GM18873 (cell line): ENCODE measurements around the gene FARSB.

ENCODE experiments used
- ATAC-seq: cut with Tn5 transposase; IDR thresholded peaks from one replicate; pipeline ENCODE4 v1.9.1; 2021; ENCODE audit warnings: mild to moderate bottlenecking, moderate library complexity, moderate number of reproducible peaks; ENCODE audit not compliant: unreplicated experiment, low FRiP score

Gene FARSB

DNA sequence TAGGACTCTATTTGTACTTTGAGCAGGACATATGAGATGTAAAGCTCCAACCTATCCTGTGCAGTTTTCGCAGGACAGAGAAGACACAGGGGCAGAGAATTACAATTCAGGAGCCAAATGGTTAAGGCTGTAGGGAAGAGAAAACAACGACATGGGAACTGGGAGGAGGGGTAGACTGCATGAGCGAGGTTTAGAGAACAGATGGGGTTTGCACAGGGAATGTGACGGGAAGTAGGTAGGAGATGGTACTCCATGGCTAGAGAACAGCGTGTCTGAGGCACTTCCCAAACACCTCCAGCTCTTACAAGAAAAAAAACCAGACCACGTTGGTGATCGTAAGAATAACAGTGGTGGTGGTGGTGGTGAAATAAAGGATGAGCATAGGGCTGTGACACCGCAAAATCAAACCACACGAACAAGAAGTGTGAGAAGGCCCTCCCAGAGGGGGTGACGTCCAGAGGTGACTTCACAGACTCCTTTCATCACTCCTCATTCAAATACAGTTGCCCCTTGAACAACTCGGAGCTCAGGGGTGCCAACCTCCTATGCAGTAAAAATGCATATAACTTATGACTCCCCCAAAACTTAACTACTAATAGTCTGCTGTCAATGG, 92.7 kb downstream of the FARSB start:
- ATAC-seq, result no peak

DNA sequence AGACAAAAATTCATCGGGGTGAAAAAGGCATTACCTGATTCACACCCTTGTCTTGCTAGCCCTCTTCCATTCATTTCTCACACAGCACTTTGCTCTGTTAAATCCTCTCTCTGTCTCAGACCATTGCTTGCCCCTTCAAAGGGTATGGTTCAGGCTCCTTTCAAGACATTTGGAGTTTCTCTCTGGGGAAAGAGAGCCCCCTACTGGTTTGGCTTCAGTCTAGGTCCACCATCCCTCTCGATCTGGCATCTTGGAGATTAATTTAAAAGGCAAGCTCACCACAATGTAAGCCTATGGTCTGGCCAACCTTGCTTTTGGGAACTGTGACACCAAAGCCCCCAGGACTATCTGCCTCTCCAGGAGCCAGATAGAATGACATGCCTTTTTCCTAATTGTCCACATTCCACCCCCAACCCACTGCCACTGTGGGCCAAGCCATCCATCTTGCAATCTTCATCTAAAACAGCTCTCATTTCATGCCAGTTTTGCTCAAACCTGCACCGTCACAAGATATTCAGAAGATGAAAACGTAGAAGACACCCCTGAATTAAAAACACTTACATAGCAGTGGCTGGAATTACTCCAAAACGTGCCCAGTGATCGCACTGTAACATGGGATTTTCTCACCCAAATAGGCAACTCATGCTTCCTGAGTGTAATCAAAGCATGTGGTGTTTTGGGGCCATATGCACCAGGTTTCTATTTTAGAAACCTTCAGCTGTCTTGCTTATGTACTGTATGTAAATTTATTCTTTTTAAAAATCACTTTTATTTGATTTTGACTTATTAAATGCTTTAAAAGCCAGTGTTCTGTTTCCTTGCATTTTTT, 93.9 kb downstream of the FARSB start:
- peak; percentile 70 for ATAC-seq

DNA sequence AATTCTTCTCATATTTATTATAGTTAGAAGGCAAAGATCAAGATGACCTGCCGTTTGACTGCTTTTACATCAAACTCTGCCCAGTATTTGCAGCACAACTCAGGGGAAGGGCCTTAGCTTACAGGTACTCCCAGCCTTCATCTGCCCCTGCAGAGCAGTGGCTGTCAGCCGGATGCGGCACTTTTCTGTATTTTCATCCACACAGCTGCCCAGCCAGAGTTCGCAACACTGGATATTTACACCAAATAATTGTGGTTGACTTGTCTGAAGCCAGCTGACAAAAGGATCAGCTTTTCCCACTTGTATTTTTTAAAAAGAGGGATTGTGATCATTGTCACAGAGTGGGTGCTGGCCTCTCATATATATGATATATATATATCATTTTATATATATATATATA, 94.7 kb downstream of the FARSB start:
- ATAC-seq, result no peak

DNA sequence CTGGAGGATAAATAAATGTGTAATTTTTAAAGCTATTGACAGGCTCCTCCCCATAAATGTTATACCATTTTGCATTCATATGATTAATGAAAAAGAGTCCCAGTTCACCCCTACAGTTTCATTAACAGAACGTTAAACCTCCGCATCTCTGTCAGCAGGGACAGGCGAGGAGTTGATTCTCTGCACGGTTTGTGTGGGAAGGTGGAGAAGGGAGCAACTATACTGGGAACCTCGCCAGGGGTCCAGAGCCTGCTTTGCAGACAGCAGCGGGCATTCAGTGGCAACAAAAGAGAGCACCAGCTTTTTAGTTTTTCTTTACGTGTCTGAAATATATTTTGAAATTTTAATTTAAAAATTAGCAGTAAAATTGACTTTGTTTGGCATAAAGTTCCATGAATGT, 101.4 kb downstream of the FARSB start:
- no peak for ATAC-seq

DNA sequence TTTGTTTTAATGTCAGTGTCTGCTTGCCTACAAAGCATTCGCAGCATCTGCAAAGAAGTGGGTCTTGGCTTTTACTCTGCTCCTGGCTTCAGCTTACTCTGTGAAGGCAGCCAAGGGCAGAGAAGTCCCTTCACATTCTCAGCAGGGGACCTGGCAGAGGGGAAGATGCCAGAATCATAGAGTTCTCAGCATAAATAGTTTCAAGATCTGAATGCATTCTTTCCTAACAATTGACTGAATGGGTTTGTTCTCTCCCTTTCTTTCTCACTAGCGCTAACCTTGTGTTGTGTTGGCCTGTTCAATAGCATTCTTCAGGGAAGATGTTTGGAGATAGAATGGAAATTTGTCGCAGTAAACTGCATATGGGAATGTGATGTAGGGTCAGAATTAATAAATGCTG, 106.9 kb downstream of the FARSB start:
- ATAC-seq, result no peak

DNA sequence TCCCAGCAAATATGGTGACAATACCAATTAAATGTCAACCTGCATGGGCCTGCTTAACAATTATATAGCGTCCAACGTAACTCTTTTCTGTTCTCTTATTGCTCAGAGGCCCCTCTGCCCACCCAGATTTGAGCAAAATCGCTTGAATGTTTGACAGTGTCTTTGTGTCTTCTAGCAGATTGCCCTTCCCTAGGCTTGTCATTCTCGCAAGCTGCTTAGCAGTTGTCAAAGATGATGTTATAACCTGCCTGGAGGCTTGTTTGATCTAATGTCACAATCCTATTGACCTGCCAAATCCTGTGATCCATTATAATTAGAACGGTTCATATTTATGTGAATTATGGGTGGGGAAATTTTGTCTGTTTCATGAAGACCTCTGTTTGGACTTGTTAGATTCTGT, 108.8 kb downstream of the FARSB start:
- ATAC-seq, result no peak

DNA sequence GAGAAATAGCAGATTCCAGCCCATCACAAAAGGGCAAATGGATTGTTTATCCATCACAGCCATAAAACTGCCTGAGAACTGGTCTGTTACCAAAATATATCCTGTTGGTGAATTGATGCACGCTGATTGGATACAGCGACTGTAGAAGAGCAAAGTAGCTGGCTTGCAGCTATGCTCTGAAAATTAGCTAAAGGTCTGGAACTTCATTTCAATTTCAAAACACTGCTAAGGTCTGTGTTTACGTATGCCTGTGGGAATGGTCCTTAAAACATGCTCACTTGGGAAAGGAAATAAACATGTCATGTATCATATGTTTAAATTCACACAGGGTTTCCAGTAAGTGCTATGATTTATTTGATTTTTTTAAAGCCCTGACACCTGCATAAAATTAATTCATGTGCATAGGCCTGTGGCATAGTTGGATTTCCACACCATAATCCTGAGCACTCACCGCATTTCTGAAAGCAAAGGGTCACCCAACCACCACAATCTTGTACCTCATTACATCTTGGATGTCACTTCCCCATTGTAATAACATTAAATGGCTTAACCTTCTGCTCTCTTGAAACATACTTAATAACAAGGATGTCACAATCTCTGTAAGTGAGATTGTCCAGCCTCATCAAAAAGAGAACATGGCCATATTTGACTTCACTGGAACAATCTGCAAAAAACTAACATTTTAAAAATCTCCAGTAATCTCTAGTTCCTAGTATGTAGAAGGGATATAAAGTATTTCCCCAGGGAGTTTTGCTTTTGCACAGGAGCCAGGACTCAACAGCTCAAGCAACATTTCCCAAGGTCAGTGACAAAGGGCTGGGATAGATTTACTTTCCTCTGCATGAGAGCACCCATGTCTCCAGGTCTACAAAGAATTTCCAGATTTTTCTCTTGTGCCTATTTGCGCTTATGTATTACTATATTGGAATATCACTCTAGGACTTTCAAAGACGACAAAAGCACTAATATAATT, 109.8 kb downstream of the FARSB start:
- ATAC-seq, result no peak

DNA sequence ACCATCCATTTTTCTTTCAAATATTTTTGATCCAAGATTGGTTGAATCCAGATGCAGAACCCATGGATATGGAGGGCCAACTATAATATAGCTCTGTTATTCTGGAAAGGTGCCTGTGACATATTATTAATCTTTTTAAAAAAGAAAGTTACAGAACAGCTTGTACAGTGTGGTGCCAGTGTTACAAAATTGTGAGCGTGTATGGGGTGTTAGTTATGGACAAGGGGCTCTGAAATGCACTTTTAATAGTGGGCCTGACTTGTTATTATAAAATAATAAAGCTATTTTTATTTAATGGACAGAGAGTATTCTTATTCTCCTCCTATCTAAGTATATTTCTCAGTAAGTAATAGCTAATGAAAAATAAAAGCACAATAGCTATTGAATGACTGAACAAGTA, 111.2 kb downstream of the FARSB start:
- no peak for ATAC-seq

DNA sequence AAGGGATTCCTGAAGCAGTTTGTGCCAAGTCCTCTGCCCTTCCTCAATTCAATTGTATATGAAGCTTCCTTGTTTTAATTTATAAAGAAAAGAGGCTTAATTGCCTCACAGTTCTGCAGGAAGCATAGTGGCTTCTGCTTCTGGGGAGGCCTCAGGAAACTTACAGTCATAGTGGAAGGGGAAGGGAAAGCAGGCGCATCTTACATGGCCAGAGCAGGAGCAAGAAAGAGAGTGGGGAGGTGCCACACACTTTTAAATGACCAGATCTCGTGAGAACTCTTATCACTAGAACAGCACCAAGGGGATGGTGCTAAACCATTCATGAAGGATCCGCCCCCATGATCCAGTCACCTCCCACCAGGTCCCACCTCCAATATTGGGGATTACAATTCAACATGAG, 117.4 kb downstream of the FARSB start:
- ATAC-seq, result peak; percentile 60

DNA sequence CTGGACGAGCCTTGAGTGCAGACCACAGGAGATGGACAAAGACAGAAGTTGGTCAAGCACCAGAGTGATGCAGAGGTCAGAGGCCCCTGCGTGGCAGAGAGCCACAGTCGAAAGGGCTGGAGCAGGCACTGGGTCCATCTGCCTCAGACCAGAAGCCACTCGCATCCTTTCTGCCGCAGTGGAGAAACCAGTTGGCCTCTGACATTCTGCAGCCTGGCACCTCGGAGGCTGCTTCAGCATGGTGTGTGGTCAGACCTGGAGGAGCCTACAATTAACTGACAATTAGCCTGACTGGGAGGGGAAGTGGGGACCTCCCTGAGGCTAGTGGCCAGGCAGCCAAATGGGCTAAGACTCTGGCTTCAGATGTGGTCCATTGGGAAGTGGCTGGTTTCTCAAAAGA, 120.4 kb downstream of the FARSB start:
- ATAC-seq, result no peak

DNA sequence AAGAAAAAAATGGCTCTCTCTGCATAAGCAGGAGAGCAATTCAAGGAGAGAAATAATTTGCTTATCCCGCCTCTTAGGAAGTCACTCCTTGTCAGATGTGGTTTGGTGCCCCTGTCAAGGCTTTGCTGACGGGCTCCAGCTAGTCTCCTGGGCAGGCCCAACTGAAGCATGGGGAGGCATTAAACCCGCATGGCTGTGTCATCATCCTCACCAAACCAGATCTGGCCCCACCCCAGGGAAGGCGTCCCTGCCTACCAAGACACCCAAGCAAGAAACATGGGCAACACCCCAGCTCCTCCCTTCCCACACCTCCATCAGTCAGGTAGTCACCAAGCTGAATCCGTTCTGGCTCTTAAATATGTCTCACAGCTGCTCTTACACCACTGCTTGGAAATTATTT, 123.6 kb downstream of the FARSB start:
- no peak for ATAC-seq

DNA sequence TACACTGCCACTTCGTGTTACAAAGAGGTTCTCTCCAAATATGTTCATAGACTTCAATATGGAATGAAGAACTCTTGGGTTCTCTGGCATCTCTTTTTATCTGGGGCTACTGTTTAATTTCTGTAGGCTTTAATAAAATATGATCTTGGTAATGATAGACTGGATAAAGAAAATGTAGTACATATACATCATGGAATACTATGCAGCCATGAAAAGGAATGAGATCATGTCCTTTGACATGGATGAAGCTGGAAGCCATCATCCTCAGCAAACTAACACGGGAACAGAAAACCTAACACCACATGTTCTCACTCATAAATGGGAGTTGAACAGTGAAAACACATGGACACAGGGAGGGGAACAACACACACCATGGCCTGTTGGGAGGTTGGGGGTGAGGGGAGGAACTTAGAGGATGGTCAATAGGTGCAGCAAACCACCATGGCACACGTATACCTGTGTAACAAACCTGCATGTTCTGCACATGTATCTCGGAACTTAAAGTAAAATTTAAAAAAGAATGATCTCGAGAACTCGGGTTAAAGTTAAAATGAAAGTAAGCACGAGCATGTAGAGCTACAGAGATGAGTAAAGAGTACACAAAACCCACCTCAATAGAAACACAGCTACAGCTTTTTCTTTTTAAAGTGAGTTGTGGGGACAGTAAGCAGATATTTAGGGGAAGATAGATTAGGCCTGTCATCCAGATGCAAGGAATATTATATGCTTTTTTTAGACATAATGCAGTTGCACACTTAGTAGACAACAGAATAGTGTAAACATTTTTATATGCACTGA, 129.2 kb downstream of the FARSB start:
- no peak for ATAC-seq

DNA sequence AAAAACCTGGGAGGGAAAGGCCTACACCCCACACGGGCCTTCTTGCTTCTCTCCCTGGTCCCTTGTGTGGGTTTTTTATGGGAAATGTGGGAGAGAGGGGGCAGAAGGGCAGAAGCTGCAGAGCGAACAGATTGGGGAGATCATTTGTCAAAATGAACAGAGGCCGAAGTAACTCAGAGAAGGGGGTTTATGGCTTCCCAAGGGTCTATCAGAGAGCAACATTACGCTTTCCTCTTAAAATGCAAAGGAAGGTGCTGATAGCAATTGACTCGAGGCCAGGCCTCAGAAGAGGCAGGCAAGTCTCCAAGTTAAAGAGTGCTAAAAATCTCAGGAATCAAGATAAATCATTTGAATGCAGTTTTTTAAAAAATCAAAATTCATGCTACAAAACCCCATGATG, 130.1 kb downstream of the FARSB start:
- no peak for ATAC-seq

DNA sequence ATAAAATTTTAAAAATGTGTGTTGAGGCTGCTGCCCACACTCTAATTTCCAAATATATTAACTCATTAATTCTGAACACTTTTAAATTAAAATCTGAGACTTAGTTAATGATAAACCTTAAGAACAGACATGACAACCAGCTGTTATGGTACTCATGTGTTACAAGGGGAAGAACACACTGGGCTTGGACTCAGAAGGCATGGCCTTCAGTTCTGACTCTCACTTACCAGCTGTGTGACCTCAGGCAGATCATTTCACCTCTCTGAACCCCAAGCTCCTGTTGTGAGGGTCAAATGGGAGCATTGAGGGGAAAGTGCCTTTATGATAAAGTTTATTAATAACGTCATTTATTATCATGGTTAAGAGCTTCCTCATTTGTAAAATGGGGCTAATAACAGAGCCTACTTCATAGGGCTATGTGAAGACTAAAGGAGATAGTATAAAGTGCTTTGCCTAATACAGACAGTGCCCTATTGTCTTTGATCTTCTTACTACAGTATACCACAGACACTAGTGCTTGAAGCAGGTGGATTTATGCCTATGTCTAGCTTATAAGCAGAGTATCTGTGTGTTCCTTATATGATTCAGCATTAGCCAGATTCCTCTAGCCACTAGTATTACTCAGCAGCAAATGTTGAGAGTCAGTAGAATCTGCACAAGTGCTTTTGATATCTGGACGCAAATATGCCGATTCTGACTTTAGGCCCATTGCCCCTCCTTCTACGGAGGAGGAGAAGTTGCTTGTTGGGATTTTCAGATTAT, 131.9 kb downstream of the FARSB start:
- peak; percentile 55 for ATAC-seq

DNA sequence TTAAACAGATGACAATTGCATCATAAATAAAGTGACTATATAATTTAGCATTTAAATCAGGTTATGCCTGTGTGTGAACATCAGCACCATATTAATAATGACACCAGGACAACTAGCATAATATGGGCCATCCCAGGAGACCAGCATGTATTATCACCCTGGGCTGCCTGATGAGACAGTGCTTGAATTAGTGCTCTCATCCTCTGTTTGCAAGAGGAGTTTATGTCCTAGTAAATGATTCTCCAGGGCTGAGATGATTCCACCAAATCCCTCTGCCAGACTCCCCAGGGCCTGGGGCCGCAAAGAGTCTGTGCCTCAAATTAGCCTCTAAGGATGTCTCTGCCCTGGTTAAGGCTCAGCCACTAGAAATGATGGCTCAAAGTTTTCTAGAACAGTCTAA, 133.8 kb downstream of the FARSB start:
- ATAC-seq, result no peak

DNA sequence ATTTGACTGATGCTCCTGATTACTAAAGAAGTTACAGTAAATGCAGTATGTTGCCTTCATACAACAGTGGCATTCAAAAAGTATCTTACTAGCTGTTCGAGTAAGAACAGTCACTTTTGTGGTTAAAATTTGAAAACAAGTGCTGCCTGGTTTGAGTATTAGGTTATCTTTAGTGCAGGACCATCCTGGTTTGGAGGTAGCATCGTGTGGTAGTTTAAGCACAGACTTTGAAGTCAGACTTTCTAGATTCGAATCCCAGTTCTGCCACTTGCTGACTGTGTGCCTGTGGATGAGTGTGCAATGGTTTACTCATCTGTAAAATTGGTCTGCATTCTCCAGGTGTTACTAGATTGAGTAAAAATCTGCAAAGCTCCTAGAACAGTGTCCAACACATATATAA, 134.8 kb downstream of the FARSB start:
- ATAC-seq, result peak; percentile 74
